K562 (cell line): ENCODE results near the gene MED31. TPM values are rescaled to one million over a fixed set of nuclear protein-coding genes. Genes with fewer than 3 reads are reported as not detected.

Source experiments
- ATAC-seq: fragments of 200-7000 bp; cut with Tn5 transposase; 3 replicates; pipeline ENCODE4 v1.9.1; 2020; ENCODE audit warnings: moderate library complexity
- BruUV-seq: library from RNA; stranded (reverse); fragments of 400-500 nt; replicated peaks from 2 replicates; lab custom pipeline; 2021; lab: Mats Ljungman, UMichigan
- CTCF ChIA-PET: fragments of 300-600 bp; formaldehyde crosslinking; extraction: SDS; loops from one replicate; lab custom pipeline; 2021; ENCODE audit warnings: low intra/inter-chr PET ratio; lab: Yijun Ruan, JAX
- POLR2A ChIA-PET: fragments of 300-600, 350-650 bp; sonication (Branson Sonifier 250); formaldehyde crosslinking; extraction: SDS; loops from one replicate; lab custom pipeline; 2021; ENCODE audit warnings: antibody characterized with exemption, inconsistent platforms; lab: Yijun Ruan, JAX
- DNase-seq, 4 experiments: peaks; one replicate each; pipeline versions ENCODE4 v3.0.0 to v3.0.0-alpha.2; 2011 to 2018; ENCODE audit warnings: low spot score in 3 of 4, mixed read lengths in 3 of 4; ENCODE audit errors: extremely low read depth in 1 of 4
- FAIRE-seq: peaks from 2 replicates; lab custom pipeline; 2011; peaks lifted over from hg19 to GRCh38; lab: Jason Lieb, UNC
- H2AFZ ChIP-seq: 2 replicates; pipeline ENCODE4 v1.6.0; 2011; ENCODE audit warnings: low read depth, low read length, control low read depth, inconsistent platforms
- H3K27ac ChIP-seq: fragments of 200-600 bp; 3 replicates; pipeline ENCODE4 v1.8.0; 2011; ENCODE audit warnings: low read depth, mild to moderate bottlenecking, control low read depth, inconsistent platforms, low read length, moderate library complexity, mixed read lengths; ENCODE audit errors: extremely low read depth
- H3K27me3 ChIP-seq, 2 experiments: fragments of 300-600 bp in 1 of 2; 2 replicates in 1 of 2; 3 replicates in 1 of 2; pipeline versions ENCODE4 v1.6.0 to v1.8.0; 2011; ENCODE audit warnings: inconsistent platforms in 2 of 2, low read length in 2 of 2, mild to moderate bottlenecking in 1 of 2, mixed read lengths in 1 of 2, moderate library complexity in 1 of 2; ENCODE audit not compliant: control insufficient read depth in 2 of 2, insufficient read depth in 2 of 2
- H3K36me3 ChIP-seq: fragments of 300-600 bp; 3 replicates; pipeline ENCODE4 v1.8.0; 2011; ENCODE audit warnings: mild to moderate bottlenecking, low read length, inconsistent platforms; ENCODE audit not compliant: control insufficient read depth, insufficient read depth
- H3K4me1 ChIP-seq, 2 experiments: fragments of 200-600 bp in 1 of 2; replicated peaks in 1 of 2; 2 replicates in 1 of 2; 3 replicates in 1 of 2; pipeline versions ENCODE4 v1.5.1 to v1.8.0; 2011; ENCODE audit warnings: inconsistent platforms in 2 of 2, low read length in 2 of 2, mild to moderate bottlenecking in 1 of 2, mixed read lengths in 1 of 2, moderate library complexity in 1 of 2; ENCODE audit not compliant: control insufficient read depth in 2 of 2, insufficient read depth in 2 of 2
- H3K4me2 ChIP-seq: 2 replicates; pipeline ENCODE4 v1.6.1; 2011; ENCODE audit warnings: low read length, control low read depth, inconsistent platforms, mixed read lengths; ENCODE audit not compliant: insufficient read depth
- H3K4me3 ChIP-seq: fragments of 200-600 bp; sonication (generic), shearing (Covaris generic); 2 replicates; pipeline ENCODE4 v1.5.1; 2016; ENCODE audit warnings: control low read depth, inconsistent platforms
- H3K79me2 ChIP-seq: fragments of 200-600 bp; 3 replicates; pipeline ENCODE4 v1.8.0; 2011; ENCODE audit warnings: low read length, inconsistent platforms; ENCODE audit not compliant: control insufficient read depth, insufficient read depth
- H3K9ac ChIP-seq, 2 experiments: 2 replicates each; pipeline versions ENCODE4 v1.6.0 to v1.6.1; 2011; ENCODE audit warnings: low read depth in 2 of 2, low read length in 2 of 2, control low read depth in 1 of 2, inconsistent platforms in 1 of 2, mild to moderate bottlenecking in 1 of 2, mixed read lengths in 1 of 2; ENCODE audit not compliant: insufficient read depth in 1 of 2
- H3K9me1 ChIP-seq: one replicate; pipeline ENCODE4 v1.6.0; 2011; ENCODE audit warnings: inconsistent platforms, mild to moderate bottlenecking, low read length, moderate library complexity; ENCODE audit not compliant: control insufficient read depth, insufficient read depth
- H3K9me3 ChIP-seq: replicated peaks from 2 replicates; pipeline ENCODE4 v1.5.1; 2011; ENCODE audit warnings: low read depth, low read length, inconsistent platforms; ENCODE audit not compliant: control insufficient read depth, insufficient read depth
- H4K20me1 ChIP-seq: replicated peaks from 2 replicates; pipeline ENCODE4 v1.6.1; 2011; ENCODE audit warnings: low read length, inconsistent platforms, mixed read lengths; ENCODE audit not compliant: control insufficient read depth, insufficient read depth
- CBX1 ChIP-seq: sonication (generic); IDR thresholded peaks from 2 replicates; pipeline ENCODE4 v1.6.1; 2016; ENCODE audit warnings: antibody characterized with exemption, low read depth, mild to moderate bottlenecking
- ELF2 ChIP-seq: fragments of 250-450 bp; sonication (Bioruptor Pico); IDR thresholded peaks from 2 replicates; pipeline ENCODE4 v1.5.0; 2021; ENCODE audit warnings: mild to moderate bottlenecking
- ETV1 ChIP-seq: fragments of 450-650 bp; conservative IDR thresholded peaks from 2 replicates; pipeline ENCODE4 v1.6.1; 2016; ENCODE audit warnings: missing genetic modification characterization, control low read depth, low read depth, missing compliant biosample characterization
- EZH2 ChIP-seq: IDR thresholded peaks from 2 replicates; pipeline ENCODE4 v1.6.1; 2012; ENCODE audit warnings: low read depth, mild to moderate bottlenecking, inconsistent platforms, low read length, borderline replicate concordance
- FIP1L1 ChIP-seq: fragments of 200-400 bp; formaldehyde crosslinking; IDR thresholded peaks from 2 replicates; pipeline ENCODE4 v1.6.1; 2018; ENCODE audit warnings: mild to moderate bottlenecking, low read depth, low read length; ENCODE audit not compliant: poor library complexity, severe bottlenecking
- FOXO4 ChIP-seq: fragments of 450-650 bp; formaldehyde crosslinking; IDR thresholded peaks from 2 replicates; pipeline ENCODE4 v1.4.0; 2020; ENCODE audit warnings: mild to moderate bottlenecking, moderate library complexity
- FUS ChIP-seq: fragments of 200-400 bp; formaldehyde crosslinking; optimal IDR thresholded peaks from 2 replicates; pipeline ENCODE3; 2017; ENCODE audit warnings: low read depth, low read length
- GATA2 ChIP-seq: sonication (generic); formaldehyde crosslinking; IDR thresholded peaks from 2 replicates; pipeline ENCODE4 v1.4.0; 2020; ENCODE audit warnings: mild to moderate bottlenecking, missing genetic modification reagents
- KLF13 ChIP-seq: fragments of 450-650 bp; IDR thresholded peaks from 2 replicates; pipeline ENCODE4 v1.6.1; 2016; ENCODE audit warnings: missing genetic modification characterization, low read depth, mild to moderate bottlenecking, missing compliant biosample characterization, moderate library complexity, borderline replicate concordance
- NRF1 ChIP-seq, 2 experiments: fragments of 450-650 bp; IDR thresholded peaks in 1 of 2; conservative IDR thresholded peaks in 1 of 2; 2 replicates each; pipeline ENCODE4 v1.6.1; 2014; ENCODE audit warnings: mild to moderate bottlenecking in 2 of 2
- NUFIP1 ChIP-seq: fragments of 450-650 bp; IDR thresholded peaks from 2 replicates; pipeline ENCODE4 v1.6.1; 2018; ENCODE audit not compliant: partially characterized antibody
- PHB ChIP-seq: fragments of 250-450 bp; sonication (Bioruptor Pico); IDR thresholded peaks from 2 replicates; pipeline ENCODE4 v1.5.0; 2021
- POLR2AphosphoS2 ChIP-seq: IDR thresholded peaks from 2 replicates; pipeline ENCODE4 v1.6.1; 2012; ENCODE audit warnings: low read length, improper control_type of control experiment
- RBM17 ChIP-seq: fragments of 200-400 bp; formaldehyde crosslinking; IDR thresholded peaks from 2 replicates; pipeline ENCODE4 v1.6.1; 2017; ENCODE audit warnings: low read depth, mild to moderate bottlenecking, low read length, borderline replicate concordance
- RBM25 ChIP-seq: fragments of 200-400 bp; formaldehyde crosslinking; IDR thresholded peaks from 2 replicates; pipeline ENCODE4 v1.6.1; 2018; ENCODE audit warnings: low read length, low read depth, moderate library complexity; ENCODE audit not compliant: severe bottlenecking
- SLC30A9 ChIP-seq: fragments of 250-450 bp; sonication (Bioruptor Pico); IDR thresholded peaks from 2 replicates; pipeline ENCODE4 v1.8.0; 2022; ENCODE audit warnings: mild to moderate bottlenecking, moderate library complexity
- TAF7 ChIP-seq: fragments of 450-650 bp; IDR thresholded peaks from 2 replicates; pipeline ENCODE4 v1.6.1; 2016; ENCODE audit warnings: missing genetic modification characterization, missing compliant biosample characterization
- ZNF584 ChIP-seq: fragments of 200-800 bp; sonication (Bioruptor generic); IDR thresholded peaks from 2 replicates; pipeline ENCODE4 v1.6.1; 2016; ENCODE audit warnings: low read depth, mild to moderate bottlenecking, missing genetic modification characterization, missing compliant biosample characterization
- ZNF79 ChIP-seq: fragments of 250-450 bp; sonication (Bioruptor Pico); IDR thresholded peaks from 2 replicates; pipeline ENCODE4 v1.4.0; 2020; ENCODE audit warnings: low read depth, mild to moderate bottlenecking, moderate library complexity
- WGBS: fragments of 100-300 bp; shearing (Covaris generic); methylation state at CpG from one replicate; pipeline ENCODE4 v1.1.6; 2016; ENCODE audit warnings: low coverage, mixed read lengths; ENCODE audit not compliant: insufficient coverage; ENCODE audit errors: missing lambda C conversion rate; 5-methylcytosine and 5-hydroxymethylcytosine counted together
- in situ Hi-C: fragments of 300-500 bp; cut with MboI; formaldehyde crosslinking; loops from 4 replicates; pipeline ENCODE4 v1.15.0; 2018; ENCODE audit warnings: inconsistent platforms, mixed read lengths
- intact Hi-C: fragments of 100-400 bp; cut with micrococcal nuclease; formaldehyde crosslinking; loops from 2 replicates; pipeline ENCODE4 v1.14.2; 2022
- polyA plus RNA-seq, 8 experiments: library from polyadenylated mRNA; depleted of rRNA in 4 of 8; stranded (reverse) in 5 of 8; unstranded in 3 of 8; fragments of >200 nt; fragmentation: Nextera tagmentation in 2 of 8; fragmentation: Illumina TruSeq in 1 of 8; extraction: Ambion mirVana in 2 of 8; extraction: Trizol in 1 of 8; gene quantifications; 2 replicates each; pipeline versions ENCODE4 v1.2.1 to v1.2.3, GENCODE V29; 2011 to 2014; ENCODE audit warnings: inconsistent platforms in 1 of 8, missing spikeins in 1 of 8
- total RNA-seq, 7 experiments: library from RNA; depleted of rRNA in 6 of 7; stranded (reverse); fragments of >200 nt in 6 of 7; fragmentation: Illumina TruSeq in 2 of 7; extraction: Trizol in 2 of 7; gene quantifications; 2 replicates each; pipeline versions ENCODE4 v1.2.1 to v1.2.3, GENCODE V29; 2011 to 2021; ENCODE audit warnings: low replicate concordance in 1 of 7

Gene MED31
- total and polyA plus RNA-seq, 9 of the 15 experiments (the other 6 are each of a cell fraction or from before 2014, with no cell fraction given), result 6.4 to 39.9 (median 14.6) TPM

DNA sequence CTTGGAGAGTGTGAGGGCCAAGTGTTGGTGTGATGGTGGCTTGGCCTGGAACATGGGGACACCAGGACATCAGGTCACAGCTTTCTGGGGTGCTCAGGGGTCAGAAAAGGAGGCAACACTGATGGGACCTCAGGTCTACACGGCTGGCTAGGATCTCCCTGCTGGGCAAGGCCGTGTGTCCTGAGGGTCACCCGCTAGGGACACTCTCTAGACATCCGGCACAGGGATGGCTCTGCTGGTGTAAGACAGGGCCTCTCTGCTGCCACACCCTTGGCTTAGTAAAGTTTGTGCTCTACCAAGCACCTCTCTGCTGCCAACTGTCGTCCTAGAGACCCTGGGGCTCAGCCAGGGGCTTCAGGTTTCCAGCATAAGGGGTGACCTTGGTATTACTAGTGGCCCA, 45.5 kb upstream of the MED31 start (continued):
- TF ChIP-seq FOXO4 (CRISPR knock-in tag) (no peak), EZH2 (no peak), ELF2 (CRISPR knock-in tag) (no peak), ZNF584 (CRISPR knock-in tag) (no peak), ETV1 (tag) (no peak)

- FAIRE-seq (no peak), ATAC-seq (no peak), DNase-seq (no peak)
- H3K4me2 ChIP-seq, result no peak overlapping the region
- ChIA-PET CTCF (no interaction called here), POLR2A (no interaction called here)
- in situ Hi-C loops (no loop called here), intact Hi-C loops (no loop called here)
- TF ChIP-seq PHB (CRISPR knock-in tag) (no peak), CBX1 (no peak), KLF13 (tag) (no peak), RBM17 (no peak), NRF1 (conservative IDR thresholded peaks at IDR 0.05 in 1 of 2, IDR thresholded peaks at IDR 0.05 in 1 of 2) (no peak), FIP1L1 (no peak), POLR2AphosphoS2 (no peak), FUS (no peak), SLC30A9 (CRISPR knock-in tag) (no peak), ZNF79 (CRISPR knock-in tag) (no peak), RBM25 (no peak), TAF7 (tag) (no peak), NUFIP1 (no peak), GATA2 (CRISPR knock-in tag) (no peak)
- H3K27me3 ChIP-seq, result peaks cover 2 to 26% of the 10 kb centered on the region in 2 experiments; a peak in 3 of 5 replicates
- H3K27ac ChIP-seq, result no peak overlapping the region
- no peaks in the 10 kb centered on the region for H4K20me1 ChIP-seq
- H3K9me3 ChIP-seq, result no peaks in the 10 kb centered on the region
- H3K9me1 ChIP-seq, result no peaks in the 10 kb centered on the region
- no peak overlapping the region for H3K9ac ChIP-seq
- WGBS, result 3% methylated on average over 11 of the region's 13 CpGs
- no peaks in the 10 kb centered on the region for H3K4me1 ChIP-seq
- no peaks in the 10 kb centered on the region for H3K79me2 ChIP-seq
- no peaks in the 10 kb centered on the region for H3K36me3 ChIP-seq
- no peak overlapping the region for H2AFZ ChIP-seq
- no TSS peak for BruUV-seq
- no peak overlapping the region for H3K4me3 ChIP-seq
These were observed 44.2 kb upstream of the MED31 start for GRCh38 chr17:6695565-6695964.
